HepG2 (cell line): ENCODE results near the gene SLC48A1. TPM values are rescaled to one million over a fixed set of nuclear protein-coding genes. Genes with fewer than 3 reads are reported as not detected.

Experiments
- AGO2 ChIP-seq: fragments of 200-400 bp; formaldehyde crosslinking; optimal IDR thresholded peaks from 2 replicates; pipeline ENCODE3; 2017; ENCODE audit warnings: mild to moderate bottlenecking, low read depth, low read length, moderate library complexity
- ELF1 ChIP-seq: sonication (generic); formaldehyde crosslinking; IDR thresholded peaks from 2 replicates; pipeline ENCODE4 v1.4.0; 2020; ENCODE audit warnings: missing genetic modification reagents
- GABPB1 ChIP-seq: IDR thresholded peaks from 2 replicates; pipeline ENCODE4 v1.6.1; 2016; ENCODE audit warnings: mild to moderate bottlenecking, missing genetic modification reagents, moderate library complexity, missing compliant biosample characterization
- HOXA3 ChIP-seq: sonication (generic); formaldehyde crosslinking; IDR thresholded peaks from 2 replicates; pipeline ENCODE4 v1.5.0; 2020; ENCODE audit warnings: missing genetic modification reagents
- HOXA5 ChIP-seq: sonication (generic); formaldehyde crosslinking; IDR thresholded peaks from 2 replicates; pipeline ENCODE4 v1.4.0; 2020; ENCODE audit warnings: missing genetic modification reagents
- ISX ChIP-seq: sonication (generic); formaldehyde crosslinking; conservative IDR thresholded peaks from 2 replicates; pipeline ENCODE4 v1.5.0; 2020; ENCODE audit warnings: missing genetic modification reagents
- JUN ChIP-seq: sonication (generic); formaldehyde crosslinking; IDR thresholded peaks from 2 replicates; pipeline ENCODE4 v1.4.0; 2020; ENCODE audit warnings: mild to moderate bottlenecking, missing genetic modification reagents
- KDM2A ChIP-seq: sonication (generic); formaldehyde crosslinking; IDR thresholded peaks from 2 replicates; pipeline ENCODE4 v1.4.0; 2020; ENCODE audit warnings: low read depth, missing genetic modification reagents, borderline replicate concordance
- NFKB2 ChIP-seq: sonication (generic); formaldehyde crosslinking; IDR thresholded peaks from 2 replicates; pipeline ENCODE4 v1.4.0; 2020; ENCODE audit warnings: missing genetic modification reagents, borderline replicate concordance
- PHF8 ChIP-seq: sonication (generic); formaldehyde crosslinking; IDR thresholded peaks from 2 replicates; pipeline ENCODE4 v1.5.0; 2020; ENCODE audit warnings: missing genetic modification reagents
- RAD21 ChIP-seq: fragments of 450-650 bp; formaldehyde crosslinking; IDR thresholded peaks from 2 replicates; pipeline ENCODE4 v1.5.0; 2020; ENCODE audit warnings: mild to moderate bottlenecking
- TEAD3 ChIP-seq: optimal IDR thresholded peaks from 2 replicates; pipeline ENCODE3; 2016; ENCODE audit warnings: borderline replicate concordance
- ZNF367 ChIP-seq: sonication (generic); formaldehyde crosslinking; IDR thresholded peaks from 2 replicates; pipeline ENCODE4 v1.4.0; 2020; ENCODE audit warnings: missing genetic modification reagents, borderline replicate concordance
- polyA plus RNA-seq, 8 experiments: library from polyadenylated mRNA; depleted of rRNA in 3 of 8; stranded (reverse) in 7 of 8; unstranded in 1 of 8; fragments of >200 nt; fragmentation: Illumina TruSeq in 4 of 8; extraction: Trizol in 4 of 8; gene quantifications; 2 replicates each; pipeline versions ENCODE4 v1.2.1 to v1.2.3, GENCODE V29; 2011 to 2016; ENCODE audit warnings: low read depth in 4 of 8, missing spikeins in 1 of 8, mixed read lengths in 1 of 8; ENCODE audit not compliant: insufficient read depth in 1 of 8
- total RNA-seq, 5 experiments: library from RNA; depleted of rRNA; stranded (reverse); fragments of >200 nt; fragmentation: Illumina TruSeq; extraction: Trizol; gene quantifications; 2 replicates each; pipeline ENCODE4 v1.2.3, GENCODE V29; 2016; ENCODE audit warnings: low read depth in 1 of 5
- TF ChIP-seq, protein P1 (sequence below): IDR thresholded peaks from 2 replicates; pipeline ENCODE4 v1.6.1; 2016; ENCODE audit warnings: mild to moderate bottlenecking
- TF ChIP-seq, protein P2 (sequence below): sonication (generic); formaldehyde crosslinking; IDR thresholded peaks from 2 replicates; pipeline ENCODE4 v1.5.0; 2020; ENCODE audit warnings: mild to moderate bottlenecking, missing genetic modification reagents
- TF ChIP-seq, protein P3 (sequence below): sonication (generic); formaldehyde crosslinking; IDR thresholded peaks from 2 replicates; pipeline ENCODE4 v1.4.0; 2020; ENCODE audit warnings: missing genetic modification reagents
- TF ChIP-seq, protein P4 (sequence below): sonication (generic); formaldehyde crosslinking; IDR thresholded peaks from 2 replicates; pipeline ENCODE4 v1.5.1; 2020; ENCODE audit warnings: mild to moderate bottlenecking, missing genetic modification reagents
- TF ChIP-seq, protein P5 (sequence below): sonication (generic); formaldehyde crosslinking; IDR thresholded peaks from 2 replicates; pipeline ENCODE4 v1.5.0; 2020; ENCODE audit warnings: mild to moderate bottlenecking, missing genetic modification reagents

Gene SLC48A1
- total and polyA plus RNA-seq, 2 of the 13 experiments (the other 11 are each of a cell fraction or from before 2014, with no cell fraction given) = 2.2 to 3.7 TPM

DNA sequence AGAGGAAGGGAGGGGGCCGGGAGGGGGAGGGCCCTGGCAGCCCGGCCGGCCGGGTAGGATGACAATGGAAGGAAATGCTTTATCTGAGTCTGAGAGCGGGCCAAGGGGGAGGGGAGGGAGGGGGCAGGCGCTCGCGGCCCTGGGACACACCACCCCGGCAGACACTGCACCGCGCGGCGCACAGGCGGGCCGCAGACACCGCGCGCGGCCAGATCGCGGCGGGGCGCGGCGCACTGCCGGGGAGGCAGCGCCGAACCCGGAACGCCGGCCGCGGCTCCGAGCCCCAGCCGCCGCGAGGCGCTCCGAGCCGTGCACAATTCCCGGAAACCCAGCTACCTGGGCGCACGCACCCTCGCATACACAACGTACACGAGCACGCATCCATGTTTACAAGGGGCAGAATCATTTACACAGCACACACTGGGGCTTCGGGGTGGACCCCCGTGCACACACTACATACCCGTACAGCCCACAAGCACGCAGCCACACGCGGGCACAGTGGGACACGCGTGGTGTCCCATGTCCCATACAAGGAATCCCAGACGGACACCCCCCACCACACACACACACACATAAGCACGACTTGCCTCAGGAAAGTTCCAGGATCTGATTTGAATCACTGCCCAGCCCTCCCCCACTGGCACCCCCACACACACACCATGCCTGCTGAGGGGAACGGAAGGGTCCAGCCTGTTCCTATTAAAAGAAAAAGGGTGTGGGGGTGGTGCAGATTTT lies 47.0 kb downstream of the SLC48A1 start, which contains the start of gene HDAC7 (continued):
- TF ChIP-seq, protein P1, sequence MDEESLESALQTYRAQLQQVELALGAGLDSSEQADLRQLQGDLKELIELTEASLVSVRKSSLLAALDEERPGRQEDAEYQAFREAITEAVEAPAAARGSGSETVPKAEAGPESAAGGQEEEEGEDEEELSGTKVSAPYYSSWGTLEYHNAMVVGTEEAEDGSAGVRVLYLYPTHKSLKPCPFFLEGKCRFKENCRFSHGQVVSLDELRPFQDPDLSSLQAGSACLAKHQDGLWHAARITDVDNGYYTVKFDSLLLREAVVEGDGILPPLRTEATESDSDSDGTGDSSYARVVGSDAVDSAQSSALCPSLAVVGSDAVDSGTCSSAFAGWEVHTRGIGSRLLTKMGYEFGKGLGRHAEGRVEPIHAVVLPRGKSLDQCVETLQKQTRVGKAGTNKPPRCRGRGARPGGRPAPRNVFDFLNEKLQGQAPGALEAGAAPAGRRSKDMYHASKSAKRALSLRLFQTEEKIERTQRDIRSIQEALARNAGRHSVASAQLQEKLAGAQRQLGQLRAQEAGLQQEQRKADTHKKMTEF (CRISPR knock-in tag) = peak; percentile 53; the same call in 1 of the 2 replicates
- no peak for TF ChIP-seq NFKB2 (CRISPR knock-in tag)
- peak; percentile 15 for TF ChIP-seq TEAD3
- TF ChIP-seq ISX (CRISPR knock-in tag) = no peak
- no peak for TF ChIP-seq RAD21 (CRISPR knock-in tag)
- no peak for TF ChIP-seq ELF1 (CRISPR knock-in tag)
- peak; percentile 45; the same call in 1 of the 2 replicates for TF ChIP-seq GABPB1
- TF ChIP-seq, protein P2, sequence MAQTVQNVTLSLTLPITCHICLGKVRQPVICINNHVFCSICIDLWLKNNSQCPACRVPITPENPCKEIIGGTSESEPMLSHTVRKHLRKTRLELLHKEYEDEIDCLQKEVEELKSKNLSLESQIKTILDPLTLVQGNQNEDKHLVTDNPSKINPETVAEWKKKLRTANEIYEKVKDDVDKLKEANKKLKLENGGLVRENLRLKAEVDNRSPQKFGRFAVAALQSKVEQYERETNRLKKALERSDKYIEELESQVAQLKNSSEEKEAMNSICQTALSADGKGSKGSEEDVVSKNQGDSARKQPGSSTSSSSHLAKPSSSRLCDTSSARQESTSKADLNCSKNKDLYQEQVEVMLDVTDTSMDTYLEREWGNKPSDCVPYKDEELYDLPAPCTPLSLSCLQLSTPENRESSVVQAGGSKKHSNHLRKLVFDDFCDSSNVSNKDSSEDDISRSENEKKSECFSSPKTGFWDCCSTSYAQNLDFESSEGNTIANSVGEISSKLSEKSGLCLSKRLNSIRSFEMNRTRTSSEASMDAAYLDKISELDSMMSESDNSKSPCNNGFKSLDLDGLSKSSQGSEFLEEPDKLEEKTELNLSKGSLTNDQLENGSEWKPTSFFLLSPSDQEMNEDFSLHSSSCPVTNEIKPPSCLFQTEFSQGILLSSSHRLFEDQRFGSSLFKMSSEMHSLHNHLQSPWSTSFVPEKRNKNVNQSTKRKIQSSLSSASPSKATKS = no peak
- TF ChIP-seq, protein P3, sequence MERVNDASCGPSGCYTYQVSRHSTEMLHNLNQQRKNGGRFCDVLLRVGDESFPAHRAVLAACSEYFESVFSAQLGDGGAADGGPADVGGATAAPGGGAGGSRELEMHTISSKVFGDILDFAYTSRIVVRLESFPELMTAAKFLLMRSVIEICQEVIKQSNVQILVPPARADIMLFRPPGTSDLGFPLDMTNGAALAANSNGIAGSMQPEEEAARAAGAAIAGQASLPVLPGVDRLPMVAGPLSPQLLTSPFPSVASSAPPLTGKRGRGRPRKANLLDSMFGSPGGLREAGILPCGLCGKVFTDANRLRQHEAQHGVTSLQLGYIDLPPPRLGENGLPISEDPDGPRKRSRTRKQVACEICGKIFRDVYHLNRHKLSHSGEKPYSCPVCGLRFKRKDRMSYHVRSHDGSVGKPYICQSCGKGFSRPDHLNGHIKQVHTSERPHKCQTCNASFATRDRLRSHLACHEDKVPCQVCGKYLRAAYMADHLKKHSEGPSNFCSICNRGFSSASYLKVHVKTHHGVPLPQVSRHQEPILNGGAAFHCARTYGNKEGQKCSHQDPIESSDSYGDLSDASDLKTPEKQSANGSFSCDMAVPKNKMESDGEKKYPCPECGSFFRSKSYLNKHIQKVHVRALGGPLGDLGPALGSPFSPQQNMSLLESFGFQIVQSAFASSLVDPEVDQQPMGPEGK = peak; percentile 67
- TF ChIP-seq HOXA3 (CRISPR knock-in tag) = peak; percentile 20; the same call in 1 of the 2 replicates
- peak; percentile 77; the same call in 1 of the 2 replicates for TF ChIP-seq KDM2A (CRISPR knock-in tag)
- no peak for TF ChIP-seq ZNF367
- TF ChIP-seq, protein P4, sequence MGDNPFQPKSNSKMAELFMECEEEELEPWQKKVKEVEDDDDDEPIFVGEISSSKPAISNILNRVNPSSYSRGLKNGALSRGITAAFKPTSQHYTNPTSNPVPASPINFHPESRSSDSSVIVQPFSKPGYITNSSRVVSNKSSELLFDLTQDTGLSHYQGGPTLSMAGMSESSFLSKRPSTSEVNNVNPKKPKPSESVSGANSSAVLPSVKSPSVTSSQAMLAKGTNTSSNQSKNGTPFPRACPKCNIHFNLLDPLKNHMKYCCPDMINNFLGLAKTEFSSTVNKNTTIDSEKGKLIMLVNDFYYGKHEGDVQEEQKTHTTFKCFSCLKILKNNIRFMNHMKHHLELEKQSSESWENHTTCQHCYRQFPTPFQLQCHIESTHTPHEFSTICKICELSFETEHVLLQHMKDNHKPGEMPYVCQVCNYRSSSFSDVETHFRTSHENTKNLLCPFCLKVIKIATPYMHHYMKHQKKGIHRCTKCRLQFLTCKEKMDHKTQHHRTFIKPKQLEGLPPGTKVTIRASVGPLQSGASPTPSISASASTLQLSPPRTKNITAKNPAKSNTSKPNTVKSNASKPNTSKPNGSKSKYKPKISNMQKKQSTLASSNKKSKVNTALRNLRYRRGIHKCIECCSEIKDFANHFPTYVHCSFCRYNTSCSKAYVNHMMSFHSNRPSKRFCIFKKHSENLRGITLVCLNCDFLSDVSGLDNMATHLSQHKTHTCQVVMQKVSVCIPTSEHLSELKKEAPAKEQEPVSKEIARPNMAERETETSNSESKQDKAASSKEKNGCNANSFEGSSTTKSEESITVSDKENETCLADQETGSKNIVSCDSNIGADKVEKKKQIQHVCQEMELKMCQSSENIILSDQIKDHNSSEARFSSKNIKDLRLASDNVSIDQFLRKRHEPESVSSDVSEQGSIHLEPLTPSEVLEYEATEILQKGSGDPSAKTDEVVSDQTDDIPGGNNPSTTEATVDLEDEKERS (CRISPR knock-in tag) = no peak
- TF ChIP-seq JUN (CRISPR knock-in tag) = no peak
- TF ChIP-seq AGO2 = peak; percentile 31
- peak; percentile 52; the same call in 1 of the 2 replicates for TF ChIP-seq PHF8 (CRISPR knock-in tag)
- TF ChIP-seq, protein P5, sequence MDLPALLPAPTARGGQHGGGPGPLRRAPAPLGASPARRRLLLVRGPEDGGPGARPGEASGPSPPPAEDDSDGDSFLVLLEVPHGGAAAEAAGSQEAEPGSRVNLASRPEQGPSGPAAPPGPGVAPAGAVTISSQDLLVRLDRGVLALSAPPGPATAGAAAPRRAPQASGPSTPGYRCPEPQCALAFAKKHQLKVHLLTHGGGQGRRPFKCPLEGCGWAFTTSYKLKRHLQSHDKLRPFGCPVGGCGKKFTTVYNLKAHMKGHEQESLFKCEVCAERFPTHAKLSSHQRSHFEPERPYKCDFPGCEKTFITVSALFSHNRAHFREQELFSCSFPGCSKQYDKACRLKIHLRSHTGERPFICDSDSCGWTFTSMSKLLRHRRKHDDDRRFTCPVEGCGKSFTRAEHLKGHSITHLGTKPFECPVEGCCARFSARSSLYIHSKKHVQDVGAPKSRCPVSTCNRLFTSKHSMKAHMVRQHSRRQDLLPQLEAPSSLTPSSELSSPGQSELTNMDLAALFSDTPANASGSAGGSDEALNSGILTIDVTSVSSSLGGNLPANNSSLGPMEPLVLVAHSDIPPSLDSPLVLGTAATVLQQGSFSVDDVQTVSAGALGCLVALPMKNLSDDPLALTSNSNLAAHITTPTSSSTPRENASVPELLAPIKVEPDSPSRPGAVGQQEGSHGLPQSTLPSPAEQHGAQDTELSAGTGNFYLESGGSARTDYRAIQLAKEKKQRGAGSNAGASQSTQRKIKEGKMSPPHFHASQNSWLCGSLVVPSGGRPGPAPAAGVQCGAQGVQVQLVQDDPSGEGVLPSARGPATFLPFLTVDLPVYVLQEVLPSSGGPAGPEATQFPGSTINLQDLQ (CRISPR knock-in tag) = peak; percentile 48; the same call in 1 of the 2 replicates
- no peak for TF ChIP-seq HOXA5 (CRISPR knock-in tag)
